Trophoblast cell (in vitro differentiated cells and primary cell): ENCODE results near the gene MBP.

ENCODE experiments used
- DNase-seq, 2 donors: peaks; one replicate each; pipeline ENCODE4 v3.0.0-alpha.2; 2016
- H2AFZ ChIP-seq: 2 replicates; pipeline ENCODE4 v1.6.1; 2013; ENCODE audit warnings: low read length, moderate library complexity, mild to moderate bottlenecking; ENCODE audit not compliant: insufficient read depth, poor library complexity
- H2AK5ac ChIP-seq: 2 replicates; pipeline ENCODE4 v1.6.1; 2013; ENCODE audit warnings: mild to moderate bottlenecking, low read length
- H2BK120ac ChIP-seq: 2 replicates; pipeline ENCODE4 v1.6.1; 2013; ENCODE audit warnings: low read length, mild to moderate bottlenecking, moderate library complexity; ENCODE audit not compliant: insufficient read depth, poor library complexity
- H2BK12ac ChIP-seq: 2 replicates; pipeline ENCODE4 v1.6.1; 2013; ENCODE audit warnings: mild to moderate bottlenecking, low read length, moderate library complexity
- H2BK5ac ChIP-seq: 2 replicates; pipeline ENCODE4 v1.6.1; 2013; ENCODE audit warnings: low read length, low read depth, moderate library complexity, mild to moderate bottlenecking; ENCODE audit not compliant: poor library complexity
- H3K14ac ChIP-seq: 2 replicates; pipeline ENCODE4 v1.6.1; 2013; ENCODE audit warnings: mild to moderate bottlenecking, low read length
- H3K18ac ChIP-seq: 2 replicates; pipeline ENCODE4 v1.6.1; 2013; ENCODE audit warnings: mild to moderate bottlenecking, low read length
- H3K23ac ChIP-seq: 2 replicates; pipeline ENCODE4 v1.6.1; 2013; ENCODE audit warnings: low read length
- H3K27ac ChIP-seq: 2 replicates; pipeline ENCODE4 v1.5.1; 2013; ENCODE audit warnings: low read depth, mild to moderate bottlenecking, inconsistent platforms, low read length, moderate library complexity
- H3K27me3 ChIP-seq: 2 replicates; pipeline ENCODE4 v1.6.1; 2013; ENCODE audit warnings: inconsistent platforms, mild to moderate bottlenecking, low read length, moderate library complexity; ENCODE audit not compliant: insufficient read depth
- H3K36me3 ChIP-seq, 2 experiments: 1 replicate in 1 of 2; 2 replicates in 1 of 2; pipeline ENCODE4 v1.6.1; 2013; ENCODE audit warnings: low read length in 2 of 2, mild to moderate bottlenecking in 2 of 2, moderate library complexity in 1 of 2; ENCODE audit not compliant: insufficient read depth in 2 of 2, control insufficient read depth in 1 of 2
- H3K4ac ChIP-seq: 2 replicates; pipeline ENCODE4 v1.6.1; 2013; ENCODE audit warnings: low read depth, mild to moderate bottlenecking, low read length, moderate library complexity
- H3K4me1 ChIP-seq, 2 experiments: 1 replicate in 1 of 2; 2 replicates in 1 of 2; pipeline ENCODE4 v1.6.1; 2013; ENCODE audit warnings: low read length in 2 of 2, mild to moderate bottlenecking in 2 of 2, moderate library complexity in 1 of 2; ENCODE audit not compliant: insufficient read depth in 2 of 2, control insufficient read depth in 1 of 2
- H3K4me2 ChIP-seq: 2 replicates; pipeline ENCODE4 v1.6.1; 2013; ENCODE audit warnings: inconsistent platforms, mild to moderate bottlenecking, low read length, moderate library complexity
- H3K4me3 ChIP-seq: 2 replicates; pipeline ENCODE4 v1.5.1; 2013; ENCODE audit warnings: mild to moderate bottlenecking, low read depth, low read length, inconsistent platforms
- H3K79me1 ChIP-seq: one replicate; pipeline ENCODE4 v1.6.1; 2013; ENCODE audit warnings: low read length
- H3K79me2 ChIP-seq: 2 replicates; pipeline ENCODE4 v1.6.1; 2013; ENCODE audit warnings: low read length, mild to moderate bottlenecking; ENCODE audit not compliant: control insufficient read depth, insufficient read depth, poor library complexity
- H3K9ac ChIP-seq: 2 replicates; pipeline ENCODE4 v1.6.1; 2013; ENCODE audit warnings: mild to moderate bottlenecking, low read length
- H3K9me3 ChIP-seq: 2 replicates; pipeline ENCODE4 v1.6.1; 2013; ENCODE audit warnings: low read depth, mild to moderate bottlenecking, control low read depth, inconsistent platforms, low read length; ENCODE audit not compliant: insufficient read depth
- H4K12ac ChIP-seq: 2 replicates; pipeline ENCODE4 v1.6.1; 2013; ENCODE audit warnings: low read depth, mild to moderate bottlenecking, low read length, moderate library complexity
- H4K8ac ChIP-seq: 2 replicates; pipeline ENCODE4 v1.6.1; 2013; ENCODE audit warnings: low read depth, mild to moderate bottlenecking, low read length, moderate library complexity
- H4K91ac ChIP-seq: one replicate; pipeline ENCODE4 v1.6.1; 2013; ENCODE audit warnings: low read depth, mild to moderate bottlenecking, low read length, moderate library complexity
- WGBS: extraction: QIAGEN DNeasy Blood & Tissue Kit; methylation state at CpG from one replicate; pipeline ENCODE4 v1.1.7; 2013; ENCODE audit warnings: missing lambda C conversion rate; ENCODE audit not compliant: insufficient read length, insufficient coverage; ENCODE audit errors: extremely low coverage; 5-methylcytosine and 5-hydroxymethylcytosine counted together

The MBP gene

DNA sequence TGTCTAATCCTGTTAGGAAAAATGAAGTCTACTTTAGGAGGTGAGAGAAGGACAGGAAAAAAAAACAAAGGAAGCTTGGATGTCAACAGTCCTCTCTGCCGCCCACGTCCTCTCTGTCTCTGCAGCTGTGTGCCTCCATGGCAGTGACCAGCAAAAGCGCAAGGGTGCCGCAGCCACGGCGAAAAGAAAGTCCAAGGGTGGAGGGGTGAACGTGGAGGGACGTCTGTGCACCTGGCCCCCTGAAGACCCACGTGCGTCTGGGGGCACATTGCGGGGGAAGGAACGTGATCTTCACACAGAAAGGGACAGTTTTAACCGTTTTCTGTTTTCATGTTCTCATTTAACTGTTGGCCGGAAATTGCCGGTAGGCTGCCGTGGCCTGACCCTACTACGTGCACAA is 152.7 kb downstream of the MBP start:
- no CpG with 5 or more reads among the region's 17 CpGs for WGBS
- no peak overlapping the region for H3K4me3 ChIP-seq
- peaks cover 2% of the 10 kb centered on the region in 2 experiments for H3K36me3 ChIP-seq

DNA sequence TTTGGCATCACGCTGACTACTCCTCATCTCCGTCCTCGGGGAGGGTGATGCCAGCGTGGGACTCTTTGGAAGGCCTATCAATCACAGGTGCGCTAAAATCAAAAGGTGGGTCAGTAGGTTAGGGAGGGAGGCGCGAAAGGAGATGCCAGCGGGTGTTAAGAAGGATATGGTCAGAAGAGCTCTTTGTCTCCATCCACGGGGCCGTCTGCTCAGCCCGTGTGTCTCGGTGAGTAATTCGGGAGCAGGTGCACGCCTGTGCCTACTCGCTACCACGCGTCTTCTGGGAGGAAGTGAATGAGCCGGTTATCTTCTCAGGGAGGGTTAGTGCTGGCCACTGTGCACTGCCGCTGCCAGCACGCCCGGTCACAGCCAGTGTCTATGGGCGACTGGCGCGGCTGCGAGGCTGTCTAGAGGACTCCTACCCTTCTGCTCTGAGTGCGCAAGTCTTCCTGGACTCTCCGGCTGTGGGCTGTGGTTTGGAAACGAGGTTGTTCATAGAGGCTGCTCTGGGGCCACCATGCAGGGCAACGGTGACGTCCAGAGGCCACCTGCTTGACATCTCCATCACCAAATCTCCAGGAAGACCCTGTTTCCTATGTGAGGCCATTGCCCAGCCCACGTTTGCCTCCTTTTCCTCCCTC is 153.4 kb downstream of the MBP start:
- no peak overlapping the region for H2BK120ac ChIP-seq
- H3K18ac ChIP-seq = no peak overlapping the region
- no peaks in the 10 kb centered on the region for H3K4me1 ChIP-seq
- no peaks in the 10 kb centered on the region for H3K79me2 ChIP-seq
- H4K8ac ChIP-seq = no peak overlapping the region
- H3K36me3 ChIP-seq = peaks cover 2% of the 10 kb centered on the region in 2 experiments
- no peak overlapping the region for H4K91ac ChIP-seq
- no peak overlapping the region for H3K23ac ChIP-seq
- H2AK5ac ChIP-seq = no peak overlapping the region
- H3K4me2 ChIP-seq = no peak overlapping the region
- H3K9ac ChIP-seq = no peak overlapping the region
- no peak overlapping the region for H3K4ac ChIP-seq
- no peaks in the 10 kb centered on the region for H3K27me3 ChIP-seq
- no peak overlapping the region for H3K14ac ChIP-seq
- H3K27ac ChIP-seq = no peak overlapping the region
- H2AFZ ChIP-seq = no peak overlapping the region
- no peak overlapping the region for H4K12ac ChIP-seq
- H2BK12ac ChIP-seq = no peak overlapping the region
- no peaks in the 10 kb centered on the region for H3K79me1 ChIP-seq
- DNase-seq = no peak
- no peak overlapping the region for H3K4me3 ChIP-seq
- H3K9me3 ChIP-seq = no peaks in the 10 kb centered on the region
- H2BK5ac ChIP-seq = no peak overlapping the region
- no CpG with 5 or more reads among the region's 31 CpGs for WGBS

More for the DNA sequence above, 152.7 kb downstream of the MBP start:
- Histone ChIP-seq H3K79me2 (no peaks in the 10 kb centered on the region), H3K79me1 (no peaks in the 10 kb centered on the region), H2BK120ac (no peak overlapping the region), H3K9me3 (no peaks in the 10 kb centered on the region), H3K23ac (no peak overlapping the region), H2BK12ac (no peak overlapping the region), H2BK5ac (no peak overlapping the region), H3K9ac (no peak overlapping the region), H4K8ac (no peak overlapping the region), H3K4ac (no peak overlapping the region), H3K27me3 (no peaks in the 10 kb centered on the region), H4K12ac (no peak overlapping the region), H3K14ac (no peak overlapping the region), H3K4me1 (no peaks in the 10 kb centered on the region), H2AFZ (no peak overlapping the region), H2AK5ac (no peak overlapping the region), H4K91ac (no peak overlapping the region), H3K4me2 (no peak overlapping the region), H3K18ac (no peak overlapping the region), H3K27ac (no peak overlapping the region)
- no peak for DNase-seq

DNA sequence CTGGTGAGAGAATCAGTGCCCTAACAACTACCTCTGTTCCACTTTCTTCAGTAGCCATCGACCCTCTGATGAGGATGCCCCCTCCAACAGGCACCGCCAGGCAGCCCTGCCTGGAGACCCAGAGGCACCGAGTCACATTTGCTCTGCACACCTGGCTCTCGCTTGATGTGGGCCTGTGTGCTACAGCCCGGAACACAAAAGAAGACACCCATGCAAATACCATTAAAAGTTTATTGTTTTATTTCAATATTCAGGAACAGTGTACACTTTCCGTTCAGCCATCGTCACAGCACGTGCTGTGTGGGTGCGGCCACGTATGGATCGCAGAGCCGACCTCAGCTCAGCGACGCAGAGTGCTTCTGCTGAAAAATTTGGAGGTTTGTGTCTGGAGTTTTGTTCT is 154.0 kb downstream of the MBP start:
- WGBS = no CpG with 5 or more reads among the region's 14 CpGs
- no peak overlapping the region for H3K4ac ChIP-seq
- H2AK5ac ChIP-seq = no peak overlapping the region
- peaks cover 2% of the 10 kb centered on the region in 2 experiments for H3K36me3 ChIP-seq
- H3K4me2 ChIP-seq = no peak overlapping the region
- no peak for DNase-seq
- H3K79me1 ChIP-seq = no peaks in the 10 kb centered on the region
- H4K12ac ChIP-seq = no peak overlapping the region
- no peak overlapping the region for H2BK120ac ChIP-seq
- no peak overlapping the region for H3K18ac ChIP-seq
- no peaks in the 10 kb centered on the region for H3K4me1 ChIP-seq
- H2AFZ ChIP-seq = no peak overlapping the region
- no peak overlapping the region for H4K91ac ChIP-seq
- no peak overlapping the region for H3K9ac ChIP-seq
- H3K23ac ChIP-seq = no peak overlapping the region
- H3K4me3 ChIP-seq = no peak overlapping the region
- H3K9me3 ChIP-seq = no peaks in the 10 kb centered on the region
- H3K27me3 ChIP-seq = no peaks in the 10 kb centered on the region
- no peak overlapping the region for H2BK12ac ChIP-seq
- no peak overlapping the region for H3K14ac ChIP-seq
- H2BK5ac ChIP-seq = no peak overlapping the region
- no peak overlapping the region for H4K8ac ChIP-seq
- H3K79me2 ChIP-seq = no peaks in the 10 kb centered on the region
- H3K27ac ChIP-seq = no peak overlapping the region

DNA sequence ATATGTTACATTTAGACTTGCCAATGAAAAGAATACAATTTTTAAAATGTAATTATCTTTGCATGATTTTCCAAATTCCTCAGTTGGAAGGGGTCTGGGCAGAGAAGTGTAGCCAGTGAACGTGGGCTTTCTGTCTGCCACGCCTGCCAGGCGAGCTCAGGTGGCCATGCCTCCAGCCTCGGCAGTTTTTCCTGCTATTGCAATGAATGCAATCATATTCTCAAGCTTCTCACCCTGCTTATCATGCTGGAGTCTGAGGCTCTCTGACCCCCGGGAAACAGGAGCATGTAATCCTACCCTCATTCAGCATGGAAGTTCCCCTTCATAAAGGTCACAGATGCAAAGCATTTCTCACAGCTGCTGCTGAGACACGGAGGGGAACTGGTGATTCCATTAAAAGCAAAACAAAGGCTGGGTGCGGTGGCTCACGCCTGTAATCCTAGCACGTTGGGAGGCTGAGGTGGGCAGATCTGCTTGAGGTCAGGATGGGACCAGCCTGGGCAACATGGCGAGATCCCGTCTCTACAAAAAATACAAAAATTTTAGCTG is 154.8 kb downstream of the MBP start:
- no peak overlapping the region for H2BK12ac ChIP-seq
- H3K9ac ChIP-seq = no peak overlapping the region
- H3K4me1 ChIP-seq = no peaks in the 10 kb centered on the region
- no peak overlapping the region for H4K8ac ChIP-seq
- H3K4me3 ChIP-seq = no peak overlapping the region
- no peak overlapping the region for H3K18ac ChIP-seq
- no peak overlapping the region for H2BK120ac ChIP-seq
- H3K79me2 ChIP-seq = no peaks in the 10 kb centered on the region
- no peak overlapping the region for H3K23ac ChIP-seq
- H2AFZ ChIP-seq = no peak overlapping the region
- no peak overlapping the region for H4K91ac ChIP-seq
- H3K27ac ChIP-seq = no peak overlapping the region
- peaks cover 2 to 6% of the 10 kb centered on the region in 2 experiments for H3K36me3 ChIP-seq
- no peaks in the 10 kb centered on the region for H3K79me1 ChIP-seq
- H3K14ac ChIP-seq = no peak overlapping the region
- H3K27me3 ChIP-seq = no peaks in the 10 kb centered on the region
- H3K4ac ChIP-seq = no peak overlapping the region
- H3K4me2 ChIP-seq = no peak overlapping the region
- no CpG with 5 or more reads among the region's 11 CpGs for WGBS
- H2AK5ac ChIP-seq = no peak overlapping the region
- no peak overlapping the region for H2BK5ac ChIP-seq
- H4K12ac ChIP-seq = no peak overlapping the region
- DNase-seq = no peak
- H3K9me3 ChIP-seq = no peaks in the 10 kb centered on the region
